Activated CD4-positive, alpha-beta memory T cell treated with anti-CD3 and anti-CD28 coated beads for 36 hours (primary cell): ENCODE results near the gene U2SURP. TPM values are rescaled to one million over a fixed set of nuclear protein-coding genes. Genes with fewer than 3 reads are reported as not detected.

Source experiments
- CTCF ChIA-PET: fragments of 350-600 bp; sonication (Branson Sonifier 250); formaldehyde crosslinking; loops from one replicate; lab custom pipeline; 2021; ENCODE audit warnings: antibody characterized with exemption, inconsistent platforms; lab: Charles Lee
- POLR2A ChIA-PET: fragments of 350-600 bp; sonication (Branson Sonifier 250); formaldehyde crosslinking; loops from one replicate; lab custom pipeline; 2021; ENCODE audit warnings: antibody characterized with exemption; lab: Charles Lee
- DNase-seq: peaks from one replicate; pipeline ENCODE4 v3.0.0-alpha.2; 2020
- H3K27ac Mint-ChIP-seq: one replicate; pipeline ENCODE4 v1.8.0; 2021; ENCODE audit warnings: mixed read lengths
- H3K27me3 Mint-ChIP-seq: one replicate; pipeline ENCODE4 v1.8.0; 2021; ENCODE audit warnings: mixed read lengths
- H3K36me3 Mint-ChIP-seq: one replicate; pipeline ENCODE4 v1.8.0; 2021; ENCODE audit warnings: mixed read lengths
- H3K4me1 Mint-ChIP-seq: one replicate; pipeline ENCODE4 v1.8.0; 2021; ENCODE audit warnings: low read depth, mixed read lengths
- H3K4me3 Mint-ChIP-seq: one replicate; pipeline ENCODE4 v1.8.0; 2021; ENCODE audit warnings: mild to moderate bottlenecking, mixed read lengths
- H3K9me3 Mint-ChIP-seq: one replicate; pipeline ENCODE4 v1.8.0; 2021; ENCODE audit warnings: mixed read lengths
- intact Hi-C: fragments of 100-400 bp; cut with micrococcal nuclease; formaldehyde crosslinking; loops from one replicate; pipeline ENCODE4 v1.15.1; 2023
- total RNA-seq, 2 experiments: library from RNA; stranded (reverse); gene quantifications; one replicate each; pipeline ENCODE4 v1.2.3, GENCODE V29; 2021

U2SURP gene
- 100 to 1,000 TPM; 178 to 182 TPM for total RNA-seq

DNA sequence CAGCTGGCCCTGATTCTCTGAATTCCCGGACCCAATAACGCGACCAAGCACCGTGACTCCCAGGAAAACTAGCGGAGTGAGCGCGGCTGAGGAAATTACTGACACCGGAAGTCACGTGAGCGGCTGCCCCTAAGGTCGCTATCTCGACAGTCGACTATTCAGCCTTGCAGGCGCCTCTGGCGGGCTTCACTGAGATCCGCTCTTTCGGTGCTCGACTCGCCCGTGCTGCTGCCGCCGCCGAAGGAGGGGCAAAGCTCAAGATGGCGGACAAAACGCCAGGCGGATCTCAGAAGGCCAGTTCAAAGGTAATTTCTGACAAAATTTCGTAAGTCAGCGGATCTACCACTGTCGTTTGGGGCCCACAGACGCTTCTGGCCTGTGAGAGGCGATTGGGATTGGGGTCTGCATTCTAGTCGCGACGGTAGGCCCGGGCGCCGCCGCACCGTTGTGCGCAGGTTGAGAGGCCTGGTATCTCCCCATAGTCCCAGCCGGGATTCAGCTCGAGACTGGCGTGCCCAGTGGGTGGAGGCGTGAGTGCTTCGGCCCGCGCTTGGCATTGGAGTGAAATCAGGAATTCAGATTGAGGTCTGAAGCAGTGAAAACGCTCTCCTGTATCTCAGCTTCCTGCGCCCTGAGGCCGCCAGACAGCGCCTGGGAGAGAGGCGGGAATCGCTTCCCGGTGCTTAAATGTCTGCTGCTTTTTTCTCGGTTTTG, at the start of gene U2SURP:
U2SURP (plus strand) TSS at position 202 of the 714 bp plus-strand sequence; CDS start at position 261, 59 bp downstream.
- Mint-ChIP-seq H3K27me3 (no peaks in the 10 kb centered on the region), H3K4me1 (peaks cover 34% of the 10 kb centered on the region), H3K4me3 (peak within 1 kb of the TSS; percentile 88), H3K9me3 (no peaks in the 10 kb centered on the region), H3K27ac (peak within 1 kb of the TSS; percentile 96), H3K36me3 (peaks cover 3% of the 10 kb centered on the region)
- CTCF ChIA-PET: interaction anchor here (0.6 to 2.4 kb wide), 12 partner anchors 9 to 970 kb away, joined by 3 to 15 read pairs (median 4); partner anchors contain the start of genes ATR and DIPK2A
- intact Hi-C loops: loop anchor here (1.0 to 10.0 kb wide), 7 partner anchors 9 to 972 kb away; partner anchors contain the start of gene ATR
- POLR2A ChIA-PET: interaction anchor here (0.6 to 2.8 kb wide), 13 partner anchors 8 to 970 kb away, joined by 3 to 26 read pairs (median 3); partner anchors contain the start of genes ATR, DIPK2A and TRPC1
- DNase-seq: peak; percentile 95

DNA sequence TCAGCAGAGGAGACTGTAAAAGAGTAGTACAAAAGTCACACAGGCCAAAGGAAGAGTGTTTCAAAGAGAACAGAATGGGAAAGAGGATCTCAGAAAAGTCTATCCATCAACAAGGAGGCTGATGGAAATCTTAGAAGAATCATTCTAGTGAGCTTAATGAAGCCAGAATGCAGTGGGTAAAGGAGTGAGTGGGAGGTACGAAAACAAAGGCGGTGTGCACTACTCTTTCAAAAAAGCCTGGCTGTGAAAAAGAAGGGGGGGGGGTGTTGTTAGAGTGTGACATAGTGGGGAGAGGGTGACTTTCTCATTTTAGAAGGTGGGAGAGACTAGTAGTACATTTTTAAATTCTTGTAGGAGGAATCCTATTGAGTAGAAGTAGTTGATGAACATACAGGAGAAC, 49.6 kb upstream of the U2SURP start:
- Mint-ChIP-seq H3K27ac (no peak overlapping the region), H3K27me3 (peaks cover 32% of the 10 kb centered on the region), H3K4me3 (no peak overlapping the region), H3K9me3 (no peaks in the 10 kb centered on the region), H3K4me1 (peaks cover 6% of the 10 kb centered on the region), H3K36me3 (no peaks in the 10 kb centered on the region)
- no peak for DNase-seq
- intact Hi-C loops: no loop called here
- CTCF ChIA-PET: interaction anchor here (0.6 kb wide), 1 partner anchor 123 kb away, joined by 3 read pairs; no protein-coding TSS in a partner anchor
- POLR2A ChIA-PET: no interaction called here

DNA sequence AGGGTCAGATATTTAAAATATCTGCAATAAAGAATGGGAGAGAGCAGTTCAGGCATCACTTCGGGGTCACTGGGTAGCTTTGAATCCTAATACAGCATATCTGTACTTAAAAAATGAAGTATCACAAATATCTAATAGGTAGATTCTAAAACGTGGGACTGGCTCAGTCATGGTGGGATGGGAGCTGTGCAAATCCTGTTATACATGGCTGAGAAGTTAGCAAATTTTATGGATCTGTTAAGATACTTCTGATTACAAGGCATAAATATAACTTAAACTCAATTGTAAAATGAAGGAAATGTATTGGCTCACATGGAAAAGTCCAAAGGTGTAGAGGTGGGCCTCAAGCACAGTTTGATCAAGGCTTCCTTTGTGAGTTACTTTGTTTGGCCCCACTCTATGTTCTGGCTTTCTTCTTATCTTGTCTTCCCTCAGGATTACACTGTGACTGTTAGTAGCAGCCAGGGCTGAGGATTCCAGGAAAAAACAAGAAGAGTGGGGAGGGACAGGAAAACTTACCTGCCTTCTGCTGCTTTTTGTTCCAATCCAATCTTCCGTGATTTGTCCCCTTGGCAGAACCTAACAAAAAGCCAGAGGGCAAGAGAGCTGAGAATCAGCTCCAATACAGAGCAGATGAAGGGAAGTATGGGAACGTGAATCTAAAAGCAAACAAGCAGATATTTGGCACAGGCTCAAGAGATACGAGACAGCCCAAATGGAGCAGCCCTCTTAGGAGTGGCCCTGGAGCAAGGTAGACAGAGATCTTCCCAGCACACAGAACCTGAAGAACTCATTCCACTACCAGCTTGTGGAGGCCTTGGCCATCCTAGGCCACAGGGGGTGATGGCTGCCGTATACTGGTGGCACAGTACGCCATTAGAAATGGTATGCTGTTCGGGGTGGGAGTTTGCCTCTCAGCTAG, 48.8 kb upstream of the U2SURP start:
- Mint-ChIP-seq H3K4me1 (peaks cover 4% of the 10 kb centered on the region), H3K27ac (no peak overlapping the region), H3K4me3 (no peak overlapping the region), H3K9me3 (no peaks in the 10 kb centered on the region), H3K36me3 (no peaks in the 10 kb centered on the region), H3K27me3 (peaks cover 34% of the 10 kb centered on the region)
- DNase-seq: no peak
- ChIA-PET POLR2A (no interaction called here), CTCF (interaction anchor here (1.0 kb wide), 1 partner anchor 124 kb away, joined by 3 read pairs; no protein-coding TSS in a partner anchor)
- intact Hi-C loops: no loop called here

DNA sequence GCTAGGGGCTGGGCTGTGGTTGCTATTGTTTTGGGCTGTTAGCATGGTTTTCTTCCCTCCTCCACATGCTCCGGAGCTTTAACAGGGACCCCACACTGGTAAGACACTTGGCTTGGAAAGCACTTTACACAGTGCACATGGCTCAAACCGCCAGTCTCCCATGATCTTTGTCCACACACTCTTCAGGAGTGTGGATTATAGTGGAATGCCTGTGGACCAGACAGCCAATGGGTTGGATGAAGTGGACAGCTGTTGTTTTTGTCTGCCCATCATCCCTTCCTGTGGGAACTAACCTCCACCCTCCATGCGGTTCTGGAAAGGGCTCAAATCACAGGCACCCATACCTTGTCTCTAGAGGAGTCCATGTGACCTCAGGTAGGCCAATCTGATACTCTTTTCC, 47.9 kb upstream of the U2SURP start:
- no peak overlapping the region for H3K27ac Mint-ChIP-seq
- peaks cover 30% of the 10 kb centered on the region for H3K27me3 Mint-ChIP-seq
- intact Hi-C loops: no loop called here
- H3K9me3 Mint-ChIP-seq: no peaks in the 10 kb centered on the region
- DNase-seq: no peak
- CTCF ChIA-PET: interaction anchor here (1.0 kb wide), 1 partner anchor 125 kb away, joined by 3 read pairs; no protein-coding TSS in a partner anchor
- H3K36me3 Mint-ChIP-seq: no peaks in the 10 kb centered on the region
- H3K4me3 Mint-ChIP-seq: no peak overlapping the region
- POLR2A ChIA-PET: no interaction called here
- no peaks in the 10 kb centered on the region for H3K4me1 Mint-ChIP-seq

DNA sequence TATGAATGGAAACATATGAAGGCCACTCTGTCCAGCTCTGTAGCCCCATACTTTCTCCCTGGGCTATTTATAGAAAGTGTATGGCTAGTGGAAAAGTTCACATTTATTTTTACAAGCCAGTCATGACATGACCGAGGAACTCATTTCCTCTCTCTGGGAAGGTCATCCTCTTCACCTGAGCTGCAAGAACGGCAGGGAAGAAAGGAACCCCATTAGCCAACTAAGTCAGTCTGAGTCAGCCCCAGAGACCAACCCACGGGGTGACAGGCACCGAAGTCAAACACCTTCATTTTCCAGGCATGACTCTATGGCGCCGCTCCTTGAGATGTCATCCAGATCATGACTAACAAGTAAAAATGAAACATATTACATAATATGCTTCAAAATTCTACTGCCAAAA, 42.7 kb upstream of the U2SURP start:
- H3K36me3 Mint-ChIP-seq: no peaks in the 10 kb centered on the region
- H3K27ac Mint-ChIP-seq: no peak overlapping the region
- intact Hi-C loops: no loop called here
- no peaks in the 10 kb centered on the region for H3K9me3 Mint-ChIP-seq
- H3K4me3 Mint-ChIP-seq: no peak overlapping the region
- CTCF ChIA-PET: interaction anchor here (0.7 kb wide), 1 partner anchor 130 kb away, joined by 3 read pairs; no protein-coding TSS in a partner anchor
- peak; percentile 68 for DNase-seq
- peaks cover 45% of the 10 kb centered on the region for H3K27me3 Mint-ChIP-seq
- POLR2A ChIA-PET: no interaction called here
- peaks cover 5% of the 10 kb centered on the region for H3K4me1 Mint-ChIP-seq

DNA sequence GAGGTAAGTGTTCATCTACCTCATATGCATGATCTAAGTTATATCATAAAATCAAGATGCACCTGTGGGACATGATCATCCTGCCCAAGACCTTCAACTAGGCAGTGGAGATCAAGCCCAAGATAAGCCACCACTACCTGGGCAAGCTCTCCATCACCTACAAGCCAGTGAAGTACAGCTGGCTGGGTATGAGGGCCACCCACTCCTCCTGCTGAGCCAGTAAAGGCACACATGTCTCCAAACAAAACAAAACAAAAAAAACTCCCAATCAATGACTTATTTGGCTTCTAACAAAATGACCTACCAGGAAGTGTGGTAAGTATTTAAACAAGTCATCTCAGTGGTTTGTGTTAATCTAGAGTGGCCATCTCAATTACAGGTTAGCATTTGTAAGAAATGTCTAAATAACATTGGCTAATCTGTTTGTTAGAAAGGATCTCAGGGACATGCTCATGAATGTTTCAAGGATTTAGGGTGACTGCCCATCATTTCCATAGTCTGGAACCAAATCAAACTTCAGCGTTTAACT, 41.0 kb upstream of the U2SURP start:
- intact Hi-C loops: no loop called here
- DNase-seq: no peak
- POLR2A ChIA-PET: no interaction called here
- peaks cover 54% of the 10 kb centered on the region for H3K27me3 Mint-ChIP-seq
- no peaks in the 10 kb centered on the region for H3K9me3 Mint-ChIP-seq
- no peaks in the 10 kb centered on the region for H3K36me3 Mint-ChIP-seq
- H3K27ac Mint-ChIP-seq: no peak overlapping the region
- CTCF ChIA-PET: interaction anchor here (0.6 kb wide), 1 partner anchor 11 kb away, joined by 3 read pairs; no protein-coding TSS in a partner anchor
- no peak overlapping the region for H3K4me3 Mint-ChIP-seq
- peaks cover 9% of the 10 kb centered on the region for H3K4me1 Mint-ChIP-seq

DNA sequence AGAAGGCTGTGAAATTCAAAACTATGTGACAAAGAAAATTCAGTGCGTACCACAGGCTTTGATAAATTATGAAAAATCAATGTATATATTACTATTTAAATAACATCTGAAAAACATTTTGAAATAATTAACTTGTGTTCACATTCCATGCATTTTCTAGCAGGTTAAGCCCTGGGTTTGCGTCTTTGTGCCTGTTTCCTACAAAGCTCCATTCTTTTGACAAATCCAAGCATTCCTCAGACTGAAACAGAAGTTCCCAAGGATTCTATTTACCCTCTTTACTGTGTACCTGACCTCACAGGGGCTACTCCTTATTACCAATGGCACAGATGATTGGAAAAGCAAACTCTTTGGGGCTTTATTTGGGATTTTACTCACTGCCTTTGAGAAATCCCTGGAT, 39.8 kb upstream of the U2SURP start:
- CTCF ChIA-PET: no interaction called here
- Mint-ChIP-seq H3K36me3 (no peaks in the 10 kb centered on the region), H3K9me3 (no peaks in the 10 kb centered on the region), H3K27me3 (peaks cover 61% of the 10 kb centered on the region), H3K4me3 (no peak overlapping the region), H3K27ac (no peak overlapping the region), H3K4me1 (peaks cover 9% of the 10 kb centered on the region)
- POLR2A ChIA-PET: no interaction called here
- DNase-seq: no peak
- intact Hi-C loops: no loop called here

DNA sequence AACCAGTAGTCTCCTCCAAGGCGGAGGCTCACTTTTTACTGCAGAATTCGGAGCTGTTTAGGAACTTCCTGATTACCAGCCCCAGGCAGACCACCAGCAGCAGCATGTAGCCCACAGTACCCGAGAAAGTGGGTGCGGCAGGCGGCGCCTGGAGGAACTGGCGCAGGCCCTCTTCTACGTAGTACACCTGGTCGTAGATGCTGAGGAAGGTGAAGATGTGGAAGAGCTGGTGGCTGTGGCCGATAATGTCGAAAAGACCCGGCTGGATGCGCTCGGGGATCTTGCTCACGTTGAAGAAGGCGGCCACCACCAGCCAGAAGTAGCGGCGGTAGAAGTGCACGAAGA, 39.2 kb upstream of the U2SURP start:
- H3K4me3 Mint-ChIP-seq: peak overlapping the region; percentile 70
- ChIA-PET POLR2A (no interaction called here), CTCF (no interaction called here)
- peaks cover 58% of the 10 kb centered on the region for H3K27me3 Mint-ChIP-seq
- no peaks in the 10 kb centered on the region for H3K9me3 Mint-ChIP-seq
- H3K27ac Mint-ChIP-seq: no peak overlapping the region
- peaks cover 9% of the 10 kb centered on the region for H3K4me1 Mint-ChIP-seq
- H3K36me3 Mint-ChIP-seq: no peaks in the 10 kb centered on the region
- DNase-seq: no peak
- intact Hi-C loops: no loop called here

DNA sequence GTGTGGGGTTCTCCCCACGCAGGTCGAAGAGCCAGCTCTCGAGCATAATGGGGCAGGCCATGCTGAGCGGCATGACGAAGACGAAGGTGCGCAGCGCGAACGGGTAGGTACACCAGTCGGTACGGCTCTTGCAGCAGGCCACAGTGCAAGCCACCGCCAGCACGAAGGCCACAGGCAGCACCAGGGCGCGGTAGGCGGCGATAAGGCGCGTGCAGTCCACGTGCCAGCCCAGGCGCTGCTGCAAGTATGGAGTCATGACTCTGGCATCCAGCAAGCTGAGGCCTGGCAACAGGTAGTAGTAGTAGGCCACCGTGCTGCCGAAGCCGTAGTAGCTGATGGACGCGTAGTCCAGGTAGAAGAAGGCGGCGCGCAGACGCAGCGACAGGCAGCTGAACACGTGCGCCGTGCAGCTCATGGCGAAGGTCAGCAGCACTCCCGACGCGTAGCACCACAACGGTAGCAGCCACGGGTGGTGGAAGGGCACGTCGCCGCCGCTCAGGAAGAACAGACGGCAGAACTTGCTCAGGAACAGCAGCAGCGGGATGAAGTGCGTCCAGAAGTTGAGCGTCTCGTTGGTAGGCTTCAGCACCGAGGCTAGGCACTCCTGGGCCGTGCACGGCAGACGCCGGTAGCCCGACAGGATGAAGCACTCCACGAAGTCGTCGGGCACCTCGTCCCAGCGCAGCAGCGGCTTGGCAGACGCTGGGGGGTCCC, 38.7 kb upstream of the U2SURP start:
- ChIA-PET CTCF (no interaction called here), POLR2A (no interaction called here)
- Mint-ChIP-seq H3K36me3 (no peaks in the 10 kb centered on the region), H3K27me3 (peaks cover 53% of the 10 kb centered on the region), H3K27ac (no peak overlapping the region), H3K4me3 (peak overlapping the region; percentile 70), H3K4me1 (peaks cover 9% of the 10 kb centered on the region), H3K9me3 (no peaks in the 10 kb centered on the region)
- intact Hi-C loops: no loop called here
- DNase-seq: no peak

DNA sequence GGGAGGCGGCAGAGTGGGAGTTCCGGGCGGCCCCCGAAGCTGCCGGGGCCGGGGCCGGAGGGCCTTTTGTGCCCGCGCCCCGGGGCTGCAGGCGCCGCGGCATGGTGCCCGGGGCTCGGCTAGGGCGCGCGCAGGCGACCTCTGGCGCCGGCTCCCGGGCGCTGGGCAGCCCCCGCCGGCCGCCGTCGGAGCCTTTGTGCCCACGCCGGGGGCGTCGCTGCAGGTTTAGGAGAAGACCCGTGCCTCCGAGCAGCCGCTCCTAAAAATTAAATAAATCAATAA, 38.2 kb upstream of the U2SURP start:
- intact Hi-C loops: no loop called here
- peaks cover 9% of the 10 kb centered on the region for H3K4me1 Mint-ChIP-seq
- peak overlapping the region; percentile 70 for H3K4me3 Mint-ChIP-seq
- ChIA-PET CTCF (no interaction called here), POLR2A (no interaction called here)
- H3K9me3 Mint-ChIP-seq: no peaks in the 10 kb centered on the region
- DNase-seq: no peak
- peaks cover 53% of the 10 kb centered on the region for H3K27me3 Mint-ChIP-seq
- no peaks in the 10 kb centered on the region for H3K36me3 Mint-ChIP-seq
- H3K27ac Mint-ChIP-seq: no peak overlapping the region

DNA sequence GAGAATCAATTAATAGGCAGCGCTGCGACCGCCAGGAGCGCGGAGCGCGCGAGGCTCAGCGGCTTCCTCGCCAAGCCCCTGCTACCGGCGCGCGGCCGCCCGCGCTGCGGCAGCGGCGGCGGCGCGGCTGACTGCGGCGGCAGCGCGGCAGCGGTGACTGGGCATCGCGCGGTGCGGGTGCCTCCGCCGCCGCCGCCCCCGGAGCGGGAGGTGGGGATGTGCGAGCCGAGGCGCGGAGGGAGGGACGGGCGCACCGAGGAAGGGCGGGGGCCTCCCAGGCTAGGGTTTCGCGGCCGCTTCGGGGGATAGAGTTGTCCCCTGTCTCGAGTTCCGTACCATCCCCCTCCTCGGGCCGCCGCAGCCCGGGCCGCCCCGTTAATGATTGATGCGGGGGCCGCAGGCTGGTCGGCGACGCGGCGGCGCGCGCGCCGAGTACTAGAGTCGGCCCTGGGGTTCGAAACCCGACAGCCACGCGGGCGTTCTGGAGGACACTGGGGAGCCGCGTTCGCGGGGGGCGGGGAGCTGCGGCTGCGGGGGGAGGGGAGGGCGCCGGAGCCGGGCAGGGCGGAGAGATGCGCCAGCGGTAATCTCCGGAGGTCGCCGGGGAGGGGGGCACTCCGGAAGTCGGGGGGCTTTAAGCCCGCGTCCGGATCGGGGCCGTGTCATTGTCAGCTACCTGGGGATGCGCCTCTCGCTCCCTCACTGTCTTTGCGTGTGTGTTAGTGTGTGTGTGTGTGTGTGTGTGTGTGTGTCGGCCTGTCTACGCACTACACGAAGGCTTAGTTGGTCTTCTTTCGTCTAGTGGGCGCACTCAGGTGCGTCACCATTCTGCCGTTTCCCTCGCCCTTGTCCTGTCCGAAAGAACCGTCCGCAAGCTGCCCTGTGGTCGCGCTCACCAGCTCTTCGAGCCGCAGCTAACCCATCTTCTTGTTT, 37.6 kb upstream of the U2SURP start, which contains the start of gene PAQR9:
PAQR9 (minus strand) TSS at position 159 of the 933 bp plus-strand sequence. CDS start 338 bp downstream, outside the sequence.
- Mint-ChIP-seq H3K27ac (no peak within 1 kb of the TSS), H3K4me1 (peaks cover 7% of the 10 kb centered on the region), H3K4me3 (peak within 1 kb of the TSS; percentile 70), H3K36me3 (no peaks in the 10 kb centered on the region), H3K9me3 (no peaks in the 10 kb centered on the region), H3K27me3 (peaks cover 48% of the 10 kb centered on the region)
- peak; percentile 18 for DNase-seq
- intact Hi-C loops: no loop called here
- ChIA-PET POLR2A (no interaction called here), CTCF (no interaction called here)
